ENCODE measurements around the gene ZNF557.

- TF ChIP-seq EZH2 (IDR thresholded peaks at IDR 0.05; ENCODE audit: low read depth) (no peak), CTCF (conservative IDR thresholded peaks at IDR 0.05) (no peak)
Observed at GRCh38 chr19:7130043-7130442, 60.5 kb downstream of the ZNF557 start.

Data from PC-9 (cell line).